AG08395 (cell line): ENCODE results near the gene ZNF574.
A peak's percentile ranks its signal among the peaks of the same experiment; 100 is the strongest.
"Not testable (repeated sequence)": the region's sequence is repeated elsewhere in the genome, so short reads cannot be mapped to it uniquely, and the experiment has no call there.

ENCODE experiments used
- DNase-seq: peaks from one replicate; pipeline ENCODE4 v3.0.0; 2012; ENCODE audit warnings: mixed read lengths, low spot score

The ZNF574 gene

GRCh38 chr19:42075616-42076379, at the start of gene ZNF574:
Gene ZNF574 (plus strand): TSS chr19:42076166. CDS start chr19:42078607, 2,441 bp downstream.
- peak; percentile 99 for DNase-seq

DNA sequence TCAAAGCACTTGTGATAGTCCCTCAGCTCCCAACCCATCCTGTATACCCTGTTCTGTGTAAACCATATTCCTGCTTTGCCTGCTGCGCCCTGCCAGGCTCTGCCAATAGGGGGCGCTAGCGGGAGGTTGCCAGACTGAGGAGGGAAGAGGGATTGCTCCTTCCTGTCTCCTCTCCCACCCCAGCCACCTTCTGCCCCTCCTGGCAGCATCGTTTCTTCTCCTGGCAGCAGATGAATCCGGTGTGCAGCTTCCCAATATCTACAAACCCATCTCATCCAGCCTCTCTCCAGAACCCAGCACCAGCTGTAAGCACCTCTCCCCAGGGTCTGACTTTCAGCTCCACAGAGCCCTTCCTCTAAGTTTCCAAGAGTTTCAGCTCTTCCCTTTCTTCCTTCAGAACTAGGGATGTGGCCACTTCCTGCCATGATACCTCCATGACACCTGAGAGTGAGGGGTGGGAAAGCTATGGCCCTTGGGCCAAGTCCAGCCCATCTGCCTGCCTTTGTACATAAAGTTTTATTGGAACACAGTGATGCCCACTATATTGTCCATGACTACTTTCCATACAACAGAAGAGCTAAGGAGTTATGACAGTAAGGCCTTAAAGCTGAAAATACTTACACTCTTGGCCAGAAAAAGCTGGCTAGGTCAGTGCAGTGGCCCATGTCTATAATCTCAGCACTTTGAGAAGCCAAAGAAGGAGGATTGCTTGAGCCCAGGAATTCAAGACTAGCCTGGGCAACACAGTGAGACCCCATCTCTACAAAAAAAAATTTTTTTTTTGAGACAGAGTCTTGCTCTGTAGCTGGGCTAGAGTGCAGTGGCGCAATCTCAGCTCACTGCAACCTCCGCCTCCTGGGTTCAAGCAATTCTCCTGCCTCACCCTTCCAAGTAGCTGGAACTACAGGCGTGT, 47.4 kb upstream of the ZNF574 start:
- no peak for DNase-seq

- no peak for DNase-seq
These were observed 45.1 kb upstream of the ZNF574 start for GRCh38 chr19:42030645-42031440.

DNA sequence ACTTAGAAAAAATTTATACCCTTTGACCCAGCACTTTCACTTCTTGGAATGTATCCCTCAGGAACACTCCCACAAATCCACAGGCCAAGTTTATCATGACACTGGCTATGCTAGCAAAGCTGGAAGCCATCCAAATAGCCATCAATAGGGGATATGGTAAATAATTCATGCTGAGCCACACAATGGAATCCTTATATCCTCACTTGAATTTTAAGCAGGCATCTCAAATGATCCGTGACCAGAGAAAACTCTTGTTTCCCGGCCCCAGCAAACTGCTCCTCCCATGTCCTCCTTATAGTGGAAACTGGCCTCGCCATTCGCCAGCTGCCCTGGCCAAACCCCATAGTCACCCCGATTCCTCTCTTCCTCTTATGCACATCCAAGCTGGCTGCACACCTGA, 43.5 kb upstream of the ZNF574 start:
- no peak for DNase-seq

GRCh38 chr19:42033413-42033812, 42.6 kb upstream of the ZNF574 start:
- DNase-seq: no peak

DNA sequence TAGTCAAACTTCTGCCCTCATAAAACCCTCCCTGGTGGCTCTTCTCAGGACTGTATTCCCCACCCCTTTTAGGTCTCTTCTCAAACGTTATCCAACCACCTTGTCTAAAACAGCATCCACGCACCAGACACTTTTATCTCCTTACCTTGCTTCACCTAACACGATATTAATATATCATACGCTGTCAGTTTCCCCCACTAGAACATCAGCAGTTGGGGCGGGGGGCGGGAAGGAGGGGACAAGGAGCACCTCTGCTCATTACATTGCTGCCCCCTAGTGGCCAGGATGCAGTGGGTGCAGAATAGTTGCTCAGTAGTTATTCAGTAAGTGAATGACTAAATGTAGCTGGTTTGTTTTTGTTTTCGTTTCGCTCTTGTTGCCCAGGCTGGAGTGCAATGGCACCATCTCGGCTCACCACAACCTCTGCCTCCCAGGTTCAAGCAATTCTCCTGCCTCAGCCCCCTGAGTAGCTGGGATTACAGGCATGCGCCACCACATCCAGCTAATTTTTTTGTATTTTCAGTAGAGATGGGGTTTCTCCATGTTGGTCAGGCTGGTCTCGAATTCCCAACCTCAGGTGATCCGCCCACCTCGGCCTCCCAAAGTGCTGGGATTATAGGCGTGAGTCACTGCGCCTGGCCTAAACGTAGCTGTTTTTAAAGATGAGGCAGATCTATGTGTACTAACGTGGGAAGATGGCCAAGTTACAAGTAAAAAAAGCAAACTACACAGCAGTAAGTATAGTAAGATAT, 41.1 kb upstream of the ZNF574 start:
- peak; percentile 87 for DNase-seq

- DNase-seq: no peak
These were observed 38.3 kb upstream of the ZNF574 start for GRCh38 chr19:42037649-42038048.

DNA sequence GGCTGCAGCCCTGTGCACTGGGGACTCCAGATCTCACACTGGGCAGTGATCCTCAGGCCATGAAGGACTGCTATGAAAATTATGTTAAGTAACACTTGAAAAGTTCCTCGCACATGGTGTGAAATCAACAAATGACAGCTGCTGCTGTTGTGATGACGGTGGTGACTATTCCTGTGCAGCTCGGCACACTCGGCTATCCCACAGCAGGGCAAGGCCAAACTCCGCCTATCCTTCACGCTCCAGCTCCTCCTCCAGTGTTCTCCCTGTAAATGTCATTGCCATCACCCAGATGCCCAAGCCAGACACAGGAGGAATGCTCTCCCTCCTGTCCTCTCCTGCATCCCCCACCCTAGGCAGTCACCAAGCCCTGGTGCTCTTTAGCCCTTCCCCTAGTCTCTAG, 37.3 kb upstream of the ZNF574 start:
- DNase-seq: no peak

DNA sequence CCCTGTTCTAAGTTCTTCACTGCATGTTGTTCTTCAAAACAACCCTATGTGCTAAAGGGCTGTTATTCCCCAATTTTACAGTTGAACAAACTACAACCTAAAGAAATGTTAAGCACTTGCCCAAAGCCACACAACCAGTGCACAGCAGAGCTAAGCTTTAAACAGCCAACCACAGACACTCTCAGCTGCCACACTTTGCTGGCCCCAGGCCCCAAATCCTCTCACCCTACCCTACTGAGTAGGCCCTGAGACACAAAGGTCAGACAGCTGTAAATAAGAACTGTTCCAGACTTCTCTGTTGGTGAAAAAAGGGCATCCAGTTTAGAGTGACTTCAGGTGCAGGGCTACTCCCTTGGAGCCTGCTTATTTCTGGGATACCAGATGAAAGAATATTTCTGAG, 35.9 kb upstream of the ZNF574 start:
- DNase-seq: no peak

GRCh38 chr19:42040491-42040890, 35.5 kb upstream of the ZNF574 start:
- not testable (repeated sequence) for DNase-seq

- no peak for DNase-seq
These were observed 33.4 kb upstream of the ZNF574 start for GRCh38 chr19:42042455-42043170.

DNA sequence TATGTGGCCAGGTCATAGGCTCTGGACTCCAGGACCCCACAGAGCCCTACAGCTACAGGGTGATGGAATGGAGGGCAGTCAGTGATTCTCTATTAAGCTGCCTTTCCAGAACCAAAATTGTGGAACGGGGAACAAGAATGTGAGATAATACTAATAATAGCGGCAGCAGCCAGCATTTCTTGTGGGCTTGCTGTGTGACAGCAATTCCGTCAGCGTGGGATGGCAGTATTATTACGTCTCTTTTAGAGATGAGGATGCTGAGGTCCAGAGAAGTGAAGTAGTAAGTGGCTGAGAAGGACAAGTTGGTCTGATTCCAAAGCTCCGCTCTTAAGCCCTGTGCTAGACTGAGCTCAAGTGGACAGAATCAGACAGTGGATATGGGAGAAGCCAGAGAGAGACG, 30.4 kb upstream of the ZNF574 start:
- no peak for DNase-seq

- DNase-seq: no peak
These were observed 27.0 kb upstream of the ZNF574 start for GRCh38 chr19:42048992-42049391.

GRCh38 chr19:42051166-42052115, 24.5 kb upstream of the ZNF574 start:
- peak; percentile 13 for DNase-seq

DNA sequence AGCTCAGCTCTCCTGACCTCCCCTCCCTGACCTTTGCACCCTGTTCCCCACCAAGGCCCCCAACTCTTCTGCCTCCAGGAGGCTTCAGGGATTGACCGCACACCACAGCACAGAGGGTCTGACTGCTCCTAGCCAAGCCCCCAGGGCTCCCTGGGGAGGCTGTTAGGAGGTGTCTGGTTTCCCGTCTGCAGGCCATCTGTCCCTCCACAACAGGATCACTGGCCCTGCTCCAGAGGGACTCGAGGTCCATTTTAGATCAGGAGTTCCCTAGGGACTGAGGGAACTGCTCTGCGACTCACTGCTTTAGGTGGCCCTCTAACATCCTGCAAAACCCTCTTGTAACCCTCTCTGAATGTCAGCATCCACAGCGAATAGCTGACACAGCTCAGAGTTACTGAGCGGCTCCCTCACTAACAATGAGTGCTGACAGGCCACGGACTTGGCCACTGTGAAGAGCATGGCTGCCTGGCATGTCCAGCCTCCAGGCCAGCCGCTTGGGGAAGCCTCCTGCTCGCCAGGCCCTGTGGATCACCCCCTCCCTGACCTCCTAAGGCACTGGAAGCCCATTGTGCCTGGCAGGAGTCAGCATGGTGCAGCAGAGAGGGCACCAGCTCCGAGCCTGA, 23.6 kb upstream of the ZNF574 start:
- DNase-seq: no peak

- no peak for DNase-seq
These were observed 22.7 kb upstream of the ZNF574 start for GRCh38 chr19:42053037-42053935.

- no peak for DNase-seq
These were observed 21.8 kb upstream of the ZNF574 start for GRCh38 chr19:42054205-42054604.

DNA sequence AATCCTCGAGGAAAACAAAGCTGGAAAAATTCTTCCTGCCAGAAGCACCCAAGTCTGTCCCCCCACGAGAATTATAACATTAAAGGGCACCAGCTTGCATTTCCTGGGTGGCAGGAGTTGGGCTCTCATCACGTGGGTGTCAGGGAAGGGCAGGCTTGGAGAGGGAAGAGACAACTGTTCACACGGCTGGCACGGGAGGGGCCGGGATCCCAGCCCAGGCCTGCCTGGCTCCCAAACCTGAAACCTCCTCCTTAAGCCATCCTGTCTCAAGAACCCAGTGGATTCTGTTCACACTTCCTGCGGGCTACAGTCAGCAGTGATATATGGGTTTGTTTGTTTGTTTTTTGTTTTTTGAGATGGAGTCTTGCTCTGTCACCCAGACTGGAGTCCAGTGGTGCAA, 18.1 kb upstream of the ZNF574 start:
- DNase-seq: no peak
